Endothelial cell (in vitro differentiated cells): ENCODE data around the gene RNU1-1. TPM values are rescaled to one million over a fixed set of nuclear protein-coding genes. Genes with fewer than 3 reads are reported as not detected.

Experiments used
- DNase-seq: peaks from one replicate; pipeline ENCODE4 v3.0.0; 2021; ENCODE audit warnings: low spot score
- H3K27ac Mint-ChIP-seq: one replicate; pipeline ENCODE4 v1.8.0; 2021; ENCODE audit warnings: mixed read lengths, inconsistent platforms; ENCODE audit not compliant: unreplicated experiment
- H3K27me3 Mint-ChIP-seq: one replicate; pipeline ENCODE4 v1.8.0; 2021; ENCODE audit warnings: mild to moderate bottlenecking, moderate library complexity, mixed read lengths, inconsistent platforms; ENCODE audit not compliant: unreplicated experiment
- H3K36me3 Mint-ChIP-seq: one replicate; pipeline ENCODE4 v1.8.0; 2021; ENCODE audit warnings: mild to moderate bottlenecking, low read depth, mixed read lengths, inconsistent platforms; ENCODE audit not compliant: unreplicated experiment
- H3K4me1 Mint-ChIP-seq: one replicate; pipeline ENCODE4 v1.8.0; 2021; ENCODE audit warnings: mild to moderate bottlenecking, mixed read lengths, inconsistent platforms; ENCODE audit not compliant: unreplicated experiment
- H3K4me3 Mint-ChIP-seq: one replicate; pipeline ENCODE4 v1.8.0; 2021; ENCODE audit warnings: mild to moderate bottlenecking, mixed read lengths, inconsistent platforms; ENCODE audit not compliant: unreplicated experiment
- H3K9me3 Mint-ChIP-seq: one replicate; pipeline ENCODE4 v1.8.0; 2021; ENCODE audit warnings: mixed read lengths, inconsistent platforms; ENCODE audit not compliant: unreplicated experiment
- CTCF ChIP-seq: fragments of 200-600 bp; sonication (generic); IDR thresholded peaks from one replicate; pipeline ENCODE4 v1.5.0; 2021; ENCODE audit warnings: antibody characterized with exemption; ENCODE audit not compliant: unreplicated experiment
- total RNA-seq: library from RNA; stranded (reverse); fragmentation: NEBNext Ultra II Directional; extraction: Animal tissue kit (Norgen Biotek cat#: 25700); gene quantifications from one replicate; pipeline ENCODE4 v1.2.1, GENCODE V29; 2021; ENCODE audit not compliant: unreplicated experiment

The RNU1-1 gene
- total RNA-seq, 1 donor from 2014 or later: 3,428 TPM

- Mint-ChIP-seq H3K4me1 (no peaks in the 10 kb centered on the region), H3K27me3 (peaks cover 1% of the 10 kb centered on the region), H3K4me3 (no peak overlapping the region), H3K9me3 (no peaks in the 10 kb centered on the region), H3K27ac (no peak overlapping the region), H3K36me3 (peaks cover 47% of the 10 kb centered on the region)
- TF ChIP-seq CTCF: no peak
- no peak for DNase-seq
These were observed 49.0 kb downstream of the RNU1-1 start for GRCh38 chr1:16464917-16465625.

Other genes with a start within 250 kb of the RNU1-1 start
- 17.2 TPM for gene FBXO42, start 161.8 kb downstream of the RNU1-1 start, total RNA-seq
- 127 TPM for gene SZRD1, start 147.0 kb downstream of the RNU1-1 start, total RNA-seq
- gene SPATA21, start 76.9 kb downstream of the RNU1-1 start, total RNA-seq: not detected
- gene NECAP2, start 73.6 kb downstream of the RNU1-1 start, total RNA-seq: 192 TPM
- 41.8 TPM for gene NBPF1, start 99.3 kb upstream of the RNU1-1 start, total RNA-seq
- 3,428 TPM for gene RNU1-3, start 152.7 kb upstream of the RNU1-1 start, total RNA-seq
- gene RNU1-4, start 226.2 kb upstream of the RNU1-1 start, total RNA-seq: 3,428 TPM